ENCODE data around the gene ZNF385D.

Gene ZNF385D

GRCh38 chr3:21755896-21756295 is 4.9 kb upstream of the ZNF385D start:
- Histone ChIP-seq H4K20me1 (no peaks in the 10 kb centered on the region), H3K9me3 (replicated peaks in 1 of 11) (peaks cover 0 to 1% (median 0%) of the 10 kb centered on the region in 11 experiments; a peak in 6 of 22 replicates)
- no peak for TF ChIP-seq Cebpa-rat (IDR thresholded peaks at IDR 0.05)

GRCh38 chr3:21754839-21755238 is 3.8 kb upstream of the ZNF385D start:
- Histone ChIP-seq H3K4me2 (no peak overlapping the region), H3K4me1 (no peaks in the 10 kb centered on the region), H4K20me1 (no peaks in the 10 kb centered on the region), H3K36me3 (no peaks in the 10 kb centered on the region), H3K27ac (no peak overlapping the region), H3K9ac (no peak overlapping the region), H3K4me3 (no peak overlapping the region), H3K27me3 (peaks cover 17 to 19% (median 18%) of the 10 kb centered on the region in 11 experiments), H3K9me3 (replicated peaks in 1 of 11) (peaks cover 0 to 7% (median 0%) of the 10 kb centered on the region in 11 experiments; a peak in 7 of 22 replicates)
- TF ChIP-seq Cebpa-rat (IDR thresholded peaks at IDR 0.05): no peak

More at GRCh38 chr3:21755896-21756295, 4.9 kb upstream of the ZNF385D start:
- Histone ChIP-seq H3K27me3 (peaks cover 7 to 9% (median 8%) of the 10 kb centered on the region in 11 experiments; a peak in 21 of 22 replicates), H3K27ac (no peak overlapping the region), H3K4me3 (no peak overlapping the region), H3K4me1 (no peaks in the 10 kb centered on the region), H3K4me2 (no peak overlapping the region), H3K36me3 (no peaks in the 10 kb centered on the region), H3K9ac (no peak overlapping the region)

- no peaks in the 10 kb centered on the region for H4K20me1 ChIP-seq
- H3K4me2 ChIP-seq: no peak overlapping the region
- H3K4me3 ChIP-seq: no peak overlapping the region
- no peak overlapping the region for H3K9ac ChIP-seq
- peaks cover 0 to 5% (median under 1%) of the 10 kb centered on the region in 10 experiments; a peak in 6 of 20 replicates for H3K4me1 ChIP-seq
- peaks cover 17 to 23% (median 20%) of the 10 kb centered on the region in 11 experiments for H3K27me3 ChIP-seq
- peaks cover 0 to 7% (median 0%) of the 10 kb centered on the region in 11 experiments; a peak in 7 of 22 replicates for H3K9me3 ChIP-seq (replicated peaks in 1 of 11)
- TF ChIP-seq Cebpa-rat (IDR thresholded peaks at IDR 0.05): no peak
- no peaks in the 10 kb centered on the region for H3K36me3 ChIP-seq
- H3K27ac ChIP-seq: no peak overlapping the region
Observed at GRCh38 chr3:21752749-21753347, 1.8 kb upstream of the ZNF385D start.

DNA sequence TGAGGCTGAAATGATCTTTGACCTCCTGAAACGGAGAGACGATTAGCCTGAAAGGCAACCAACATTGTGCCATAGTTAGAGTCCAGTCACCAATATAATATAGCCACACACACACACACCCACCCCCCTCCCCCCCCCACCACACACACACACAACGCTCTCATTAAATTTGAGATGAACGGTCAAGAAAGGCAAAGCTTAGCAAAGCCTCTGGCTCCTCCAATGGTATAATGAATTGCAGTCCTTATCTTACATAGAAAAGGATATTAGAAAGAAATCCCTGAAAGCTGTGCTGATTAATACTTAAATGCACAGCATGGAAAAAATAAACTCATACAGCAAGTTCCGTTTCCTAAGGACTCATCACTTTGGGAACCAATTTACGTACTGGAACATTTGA is 876 bp upstream of the ZNF385D start:
- Histone ChIP-seq H3K4me1 (peaks cover 1 to 15% (median 9%) of the 10 kb centered on the region in 10 experiments), H3K4me3 (no peak overlapping the region)

GRCh38 chr3:21750080-21750696 is 822 bp downstream of the ZNF385D start:
- Histone ChIP-seq H3K27ac (no peak overlapping the region), H4K20me1 (no peaks in the 10 kb centered on the region), H3K36me3 (no peaks in the 10 kb centered on the region), H3K4me2 (no peak overlapping the region), H3K27me3 (peaks cover 17 to 23% (median 20%) of the 10 kb centered on the region in 11 experiments), H3K9me3 (replicated peaks in 1 of 11) (peaks cover 0 to 7% (median 0%) of the 10 kb centered on the region in 11 experiments; a peak in 7 of 22 replicates), H3K4me3 (no peak overlapping the region), H3K9ac (no peak overlapping the region), H3K4me1 (peaks cover 18 to 32% (median 26%) of the 10 kb centered on the region in 10 experiments)
- TF ChIP-seq Cebpa-rat (IDR thresholded peaks at IDR 0.05): no peak

More for the DNA sequence above, 876 bp upstream of the ZNF385D start:
- TF ChIP-seq Cebpa-rat (IDR thresholded peaks at IDR 0.05): no peak
- Histone ChIP-seq H3K36me3 (no peaks in the 10 kb centered on the region), H3K4me2 (no peak overlapping the region), H3K27me3 (peaks cover 17 to 23% (median 20%) of the 10 kb centered on the region in 11 experiments), H4K20me1 (no peaks in the 10 kb centered on the region), H3K9ac (no peak overlapping the region), H3K27ac (no peak overlapping the region), H3K9me3 (replicated peaks in 1 of 11) (peaks cover 0 to 7% (median 0%) of the 10 kb centered on the region in 11 experiments; a peak in 7 of 22 replicates)

DNA sequence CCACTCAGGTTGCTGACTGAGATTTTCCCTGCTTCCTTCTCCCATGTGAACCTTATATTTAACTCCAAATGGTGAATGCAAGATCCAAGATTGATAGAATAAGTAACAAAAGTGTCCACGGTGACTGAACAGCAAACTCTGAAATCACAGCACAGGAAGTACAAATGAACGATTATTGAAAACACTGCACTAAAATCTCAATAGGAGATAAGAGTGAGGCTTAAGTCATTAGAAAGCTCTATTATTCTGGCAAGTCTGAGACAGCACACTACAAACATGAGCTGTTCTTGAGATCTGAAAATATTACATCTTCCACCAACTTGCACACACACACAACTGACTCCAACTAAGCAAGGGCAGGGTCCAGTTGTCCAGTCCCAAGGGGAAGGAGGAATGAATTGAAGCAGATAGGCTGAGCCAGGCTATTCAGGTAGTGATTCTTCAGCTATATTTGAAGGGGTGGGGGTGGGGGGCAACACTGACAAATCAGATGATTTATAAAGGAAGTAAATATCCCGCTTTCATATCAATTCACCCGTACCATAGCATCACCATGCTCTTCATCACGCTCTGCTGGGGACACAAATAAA is 2.9 kb downstream of the ZNF385D start:
- no peak for TF ChIP-seq Cebpa-rat (IDR thresholded peaks at IDR 0.05)
- H3K27me3 ChIP-seq: peaks cover 17 to 23% (median 20%) of the 10 kb centered on the region in 11 experiments
- peaks cover 0 to 4% (median 0%) of the 10 kb centered on the region in 11 experiments; a peak in 1 of 22 replicates for H3K36me3 ChIP-seq
- peak overlapping the region in 8 of 11 experiments; percentile 28 to 67 (median 54); a peak in 8 of 22 replicates for H3K4me2 ChIP-seq
- H4K20me1 ChIP-seq: no peaks in the 10 kb centered on the region
- peak overlapping the region in 1 of 11 experiments; percentile 69; a peak in 1 of 22 replicates for H3K27ac ChIP-seq
- no peak overlapping the region for H3K4me3 ChIP-seq
- H3K9ac ChIP-seq: no peak overlapping the region
- peaks cover 22 to 42% (median 31%) of the 10 kb centered on the region in 10 experiments for H3K4me1 ChIP-seq
- H3K9me3 ChIP-seq (replicated peaks in 1 of 11): peaks cover 6 to 13% (median 9%) of the 10 kb centered on the region in 11 experiments

- H3K4me1 ChIP-seq: peaks cover 22 to 42% (median 31%) of the 10 kb centered on the region in 10 experiments
- peak overlapping the region in 9 of 11 experiments; percentile 5 to 67 (median 53); a peak in 17 of 22 replicates for H3K4me2 ChIP-seq
- peaks cover 13 to 20% (median 16%) of the 10 kb centered on the region in 11 experiments for H3K9me3 ChIP-seq (replicated peaks in 1 of 11)
- no peak overlapping the region for H3K4me3 ChIP-seq
- H4K20me1 ChIP-seq: no peaks in the 10 kb centered on the region
- peak overlapping the region in 2 of 11 experiments; percentile 19 to 69; a peak in 2 of 22 replicates for H3K27ac ChIP-seq
- no peak for TF ChIP-seq Cebpa-rat (IDR thresholded peaks at IDR 0.05)
- H3K9ac ChIP-seq: no peak overlapping the region
- H3K36me3 ChIP-seq: peaks cover 0 to 4% (median 0%) of the 10 kb centered on the region in 11 experiments; a peak in 1 of 22 replicates
- H3K27me3 ChIP-seq: peaks cover 17 to 23% (median 20%) of the 10 kb centered on the region in 11 experiments
Observed at GRCh38 chr3:21747376-21747775, 3.6 kb downstream of the ZNF385D start.

DNA sequence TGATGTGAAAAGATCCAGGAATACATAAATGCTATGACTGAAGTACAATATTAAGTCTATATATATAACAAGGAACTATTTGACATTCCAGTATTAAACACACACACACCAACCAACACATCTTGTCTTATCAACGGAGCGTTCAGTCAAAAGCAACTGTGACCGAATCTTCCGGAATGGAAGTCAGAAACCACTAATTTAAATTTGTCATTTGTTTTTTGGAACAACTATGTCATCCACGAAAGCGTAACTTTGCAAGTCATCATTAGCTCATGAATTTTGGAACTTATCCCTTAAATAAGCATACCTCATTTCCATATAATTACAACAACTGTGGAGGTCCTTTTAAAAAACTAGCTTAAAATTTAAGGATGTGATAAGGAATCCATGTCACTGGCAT is 5.0 kb downstream of the ZNF385D start:
- Histone ChIP-seq H3K9me3 (replicated peaks in 1 of 11) (peaks cover 15 to 26% (median 21%) of the 10 kb centered on the region in 11 experiments), H4K20me1 (no peaks in the 10 kb centered on the region), H3K4me1 (peaks cover 22 to 42% (median 31%) of the 10 kb centered on the region in 10 experiments), H3K9ac (peak overlapping the region in 1 of 11 experiments; percentile 47; a peak in 2 of 22 replicates), H3K27ac (peak overlapping the region in 5 of 11 experiments; percentile 3 to 69 (median 56); a peak in 6 of 22 replicates), H3K27me3 (peaks cover 11 to 16% (median 13%) of the 10 kb centered on the region in 11 experiments), H3K4me2 (peak overlapping the region; percentile 30 to 67 (median 53); a peak in 20 of 22 replicates), H3K4me3 (no peak overlapping the region), H3K36me3 (peaks cover 0 to 4% (median 0%) of the 10 kb centered on the region in 11 experiments; a peak in 1 of 22 replicates)
- TF ChIP-seq Cebpa-rat (IDR thresholded peaks at IDR 0.05): no peak
